ENCODE measurements around the gene GMIP.

The GMIP gene

GRCh38 chr19:19649580-19649995 lies 6.1 kb upstream of the GMIP start:
- TF ChIP-seq ZFX (IDR thresholded peaks at IDR 0.05) = no peak
- TF ChIP-seq, protein P1, sequence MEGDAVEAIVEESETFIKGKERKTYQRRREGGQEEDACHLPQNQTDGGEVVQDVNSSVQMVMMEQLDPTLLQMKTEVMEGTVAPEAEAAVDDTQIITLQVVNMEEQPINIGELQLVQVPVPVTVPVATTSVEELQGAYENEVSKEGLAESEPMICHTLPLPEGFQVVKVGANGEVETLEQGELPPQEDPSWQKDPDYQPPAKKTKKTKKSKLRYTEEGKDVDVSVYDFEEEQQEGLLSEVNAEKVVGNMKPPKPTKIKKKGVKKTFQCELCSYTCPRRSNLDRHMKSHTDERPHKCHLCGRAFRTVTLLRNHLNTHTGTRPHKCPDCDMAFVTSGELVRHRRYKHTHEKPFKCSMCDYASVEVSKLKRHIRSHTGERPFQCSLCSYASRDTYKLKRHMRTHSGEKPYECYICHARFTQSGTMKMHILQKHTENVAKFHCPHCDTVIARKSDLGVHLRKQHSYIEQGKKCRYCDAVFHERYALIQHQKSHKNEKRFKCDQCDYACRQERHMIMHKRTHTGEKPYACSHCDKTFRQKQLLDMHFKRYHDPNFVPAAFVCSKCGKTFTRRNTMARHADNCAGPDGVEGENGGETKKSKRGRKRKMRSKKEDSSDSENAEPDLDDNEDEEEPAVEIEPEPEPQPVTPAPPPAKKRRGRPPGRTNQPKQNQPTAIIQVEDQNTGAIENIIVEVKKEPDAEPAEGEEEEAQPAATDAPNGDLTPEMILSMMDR (conservative IDR thresholded peaks at IDR 0.05) = no peak
- H3K27ac ChIP-seq = no peak overlapping the region

GRCh38 chr19:19649155-19649554 lies 5.7 kb upstream of the GMIP start:
- H3K27ac ChIP-seq = no peak overlapping the region
- TF ChIP-seq, protein P1 (conservative IDR thresholded peaks at IDR 0.05) = no peak
- TF ChIP-seq ZFX (IDR thresholded peaks at IDR 0.05) = no peak

- H3K27ac ChIP-seq = no peak overlapping the region
- TF ChIP-seq, protein P1 (conservative IDR thresholded peaks at IDR 0.05) = no peak
- no peak for TF ChIP-seq ZFX (IDR thresholded peaks at IDR 0.05)
Observed at GRCh38 chr19:19647037-19647835, 3.8 kb upstream of the GMIP start.

DNA sequence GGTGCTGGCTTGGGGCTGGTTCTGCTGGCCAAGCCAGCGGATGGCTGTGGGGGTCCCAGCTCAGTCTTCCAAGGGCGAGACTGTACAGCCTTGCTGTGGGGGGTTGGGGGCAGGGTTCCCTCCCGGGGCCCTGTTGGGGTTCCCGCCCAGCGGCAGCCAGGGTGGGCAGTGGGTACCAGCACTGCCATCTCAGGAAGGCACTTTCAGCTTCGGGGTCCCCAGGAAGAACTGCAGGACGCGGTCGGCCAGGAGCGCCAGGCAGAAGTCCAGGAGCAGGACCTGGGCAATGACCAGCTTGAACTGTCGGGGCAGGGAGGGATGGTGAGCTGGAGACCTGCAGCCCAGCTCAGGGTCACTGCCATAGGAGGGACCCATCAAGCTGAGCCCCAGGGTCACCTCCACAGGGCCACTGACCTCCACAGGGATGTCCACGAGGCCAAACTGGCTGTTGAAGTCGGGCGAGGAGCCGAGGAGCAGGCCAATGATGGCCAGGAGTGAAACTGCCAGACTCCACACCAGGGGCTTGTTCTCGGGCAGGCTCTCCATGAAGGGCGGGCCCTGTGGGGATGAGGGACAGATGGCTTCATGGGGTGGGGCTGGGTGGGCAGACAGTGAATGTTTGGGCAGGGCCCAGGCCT lies 1.9 kb upstream of the GMIP start:
- TF ChIP-seq, protein P1 (conservative IDR thresholded peaks at IDR 0.05) = no peak
- no peak for TF ChIP-seq ZFX (IDR thresholded peaks at IDR 0.05)
- no peak overlapping the region for H3K27ac ChIP-seq

DNA sequence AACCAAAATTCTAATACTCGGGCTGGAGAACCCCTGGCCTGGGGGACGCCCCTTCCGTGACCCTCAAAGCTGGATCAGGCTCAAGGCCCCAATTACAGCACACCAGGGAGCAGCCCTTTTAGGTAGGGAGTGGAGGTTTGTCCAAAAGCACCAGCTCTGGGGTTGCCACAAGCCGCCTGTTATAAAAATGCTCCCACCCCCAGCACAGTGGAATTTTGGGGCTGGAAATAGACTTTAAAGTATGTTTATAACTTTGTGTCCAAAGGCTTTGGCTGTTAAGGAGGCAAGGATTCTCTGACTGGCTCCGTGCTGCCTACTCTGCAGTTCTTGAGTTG lies 564 bp upstream of the GMIP start:
- TF ChIP-seq, protein P1 (conservative IDR thresholded peaks at IDR 0.05) = no peak
- TF ChIP-seq ZFX (IDR thresholded peaks at IDR 0.05) = no peak
- H3K27ac ChIP-seq = peak overlapping the region; percentile 74

DNA sequence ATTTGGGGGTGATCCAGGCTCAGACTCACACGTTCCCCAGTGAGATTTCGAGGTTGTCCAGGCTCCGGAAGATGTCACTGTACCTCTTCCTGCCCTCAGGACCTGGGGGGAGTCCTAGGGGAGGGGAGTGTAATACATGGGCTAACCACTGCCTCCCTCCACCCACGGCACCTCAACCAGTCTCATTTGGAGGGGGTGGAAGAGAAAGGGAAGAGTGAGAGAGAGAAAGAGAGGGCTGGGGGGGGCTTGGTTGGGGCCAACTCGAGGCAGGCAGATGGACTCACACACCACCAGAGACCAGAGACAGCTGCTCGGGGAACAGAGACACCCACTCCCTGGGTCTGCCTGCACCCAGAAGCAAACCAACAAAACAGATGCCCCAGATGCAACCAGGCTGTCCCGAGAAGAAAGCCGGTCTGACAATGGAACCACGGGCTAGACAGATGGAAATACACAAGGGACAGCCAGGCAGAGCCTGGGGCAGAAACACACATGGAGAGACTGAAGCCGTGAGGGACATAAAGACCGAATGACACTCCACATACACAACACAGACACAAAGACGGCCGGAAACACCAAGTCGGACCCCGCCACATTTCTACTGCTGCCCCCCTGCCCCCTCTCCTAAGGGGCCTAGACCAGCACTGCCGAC lies 825 bp downstream of the GMIP start:
- H3K27ac ChIP-seq = peak overlapping the region; percentile 74
- no peak for TF ChIP-seq ZFX (IDR thresholded peaks at IDR 0.05)
- TF ChIP-seq, protein P1 (conservative IDR thresholded peaks at IDR 0.05) = no peak
